Natural killer cell (primary cell): Measurements from ENCODE around the gene CTXN2. TPM values are rescaled to one million over a fixed set of nuclear protein-coding genes. Genes with fewer than 3 reads are reported as not detected.

Source experiments
- ATAC-seq, 3 donors: fragments of 150-1000 bp in 2 of 3; fragments of 200-7000 bp in 1 of 3; cut with Tn5 transposase; 1 replicate in 1 of 3; 2 replicates in 2 of 3; pipeline ENCODE4 v1.10.0; 2021; ENCODE audit warnings: mild to moderate bottlenecking in 2 of 3, moderate library complexity in 2 of 3
- DNase-seq, 2 donors: peaks; one replicate each; pipeline versions ENCODE4 v3.0.0 to v3.0.0-alpha.2; 2013 to 2021; ENCODE audit warnings: mixed read lengths in 1 of 2
- H3K27ac ChIP-seq: one replicate; pipeline ENCODE4 v1.5.1; 2013; ENCODE audit warnings: mild to moderate bottlenecking, low read length
- H3K27me3 ChIP-seq: one replicate; pipeline ENCODE4 v1.6.1; 2013; ENCODE audit warnings: low read length; ENCODE audit not compliant: control insufficient read depth, insufficient read depth
- H3K36me3 ChIP-seq: one replicate; pipeline ENCODE4 v1.6.1; 2013; ENCODE audit warnings: low read length; ENCODE audit not compliant: control insufficient read depth, insufficient read depth
- H3K4me1 ChIP-seq: one replicate; pipeline ENCODE4 v1.6.1; 2013; ENCODE audit warnings: low read length; ENCODE audit not compliant: control insufficient read depth, insufficient read depth
- H3K4me3 ChIP-seq: one replicate; pipeline ENCODE4 v1.5.1; 2013; ENCODE audit warnings: low read length
- H3K9me3 ChIP-seq: one replicate; pipeline ENCODE4 v1.6.1; 2013; ENCODE audit warnings: low read length; ENCODE audit not compliant: control insufficient read depth, insufficient read depth
- H3K27ac Mint-ChIP-seq, 2 donors: one replicate each; pipeline ENCODE4 v1.8.0; 2022; ENCODE audit warnings: mild to moderate bottlenecking in 2 of 2, mixed read lengths in 2 of 2, moderate library complexity in 1 of 2
- H3K27me3 Mint-ChIP-seq, 2 donors: one replicate each; pipeline ENCODE4 v1.8.0; 2022; ENCODE audit warnings: low read depth in 2 of 2, mixed read lengths in 2 of 2
- H3K36me3 Mint-ChIP-seq: one replicate; pipeline ENCODE4 v1.8.0; 2022; ENCODE audit warnings: mixed read lengths
- H3K4me1 Mint-ChIP-seq, 2 donors: one replicate each; pipeline ENCODE4 v1.8.0; 2022; ENCODE audit warnings: mixed read lengths in 2 of 2
- H3K4me3 Mint-ChIP-seq: one replicate; pipeline ENCODE4 v1.8.0; 2022; ENCODE audit warnings: mild to moderate bottlenecking, moderate library complexity, mixed read lengths
- H3K9me3 Mint-ChIP-seq, 2 donors: one replicate each; pipeline ENCODE4 v1.8.0; 2022; ENCODE audit warnings: mixed read lengths in 2 of 2
- CTCF ChIP-seq: fragments of 200-600 bp; IDR thresholded peaks from one replicate; pipeline ENCODE4 v1.8.0; 2022; ENCODE audit warnings: antibody characterized with exemption
- WGBS: methylation state at CpG from one replicate; pipeline ENCODE4 v1.1.7; 2013; ENCODE audit warnings: missing lambda C conversion rate; ENCODE audit not compliant: insufficient coverage; 5-methylcytosine and 5-hydroxymethylcytosine counted together
- intact Hi-C: fragments of 100-400 bp; cut with micrococcal nuclease; formaldehyde crosslinking; loops from one replicate; pipeline ENCODE4 v1.14.2; 2022
- total RNA-seq, 4 donors: library from RNA; stranded (reverse); fragments of 120-200 nt in 1 of 4; gene quantifications; one replicate each; pipeline versions ENCODE4 v1.2.3 to v1.2.4, GENCODE V29; 2013 to 2022

The CTXN2 gene
- total RNA-seq: not detected
- not detected for total RNA-seq (2013)

GRCh38 chr15:48191574-48192225, at the start of gene CTXN2:
Gene CTXN2 (plus strand): TSS chr15:48191665. CDS start chr15:48201301, 9,636 bp downstream.
- no peak for DNase-seq
- peaks cover 6 to 8% of the 10 kb centered on the region in 2 donors for H3K9me3 Mint-ChIP-seq
- Histone ChIP-seq H3K4me3 (no peak within 1 kb of the TSS), H3K4me1 (no peaks in the 10 kb centered on the region), H3K27me3 (peaks cover 8% of the 10 kb centered on the region), H3K9me3 (no peaks in the 10 kb centered on the region), H3K36me3 (no peaks in the 10 kb centered on the region), H3K27ac (no peak within 1 kb of the TSS)
- H3K36me3 Mint-ChIP-seq: no peaks in the 10 kb centered on the region
- WGBS: 14% methylated on average over 30 of the region's 31 CpGs
- ATAC-seq: no peak
- no peak for TF ChIP-seq CTCF
- H3K4me3 Mint-ChIP-seq: no peak within 1 kb of the TSS
- no peaks in the 10 kb centered on the region for H3K4me1 Mint-ChIP-seq
- no peak within 1 kb of the TSS for H3K27ac Mint-ChIP-seq
- intact Hi-C loops: no loop called here
- peaks cover 19 to 28% of the 10 kb centered on the region in 2 donors for H3K27me3 Mint-ChIP-seq

GRCh38 chr15:48143856-48144255, 47.6 kb upstream of the CTXN2 start:
- Histone ChIP-seq H3K4me3 (no peak overlapping the region), H3K4me1 (no peaks in the 10 kb centered on the region), H3K27me3 (no peaks in the 10 kb centered on the region), H3K9me3 (no peaks in the 10 kb centered on the region), H3K27ac (no peak overlapping the region), H3K36me3 (no peaks in the 10 kb centered on the region)
- WGBS: no CpG with 5 or more reads among the region's 1 CpG
- Mint-ChIP-seq H3K36me3 (no peaks in the 10 kb centered on the region), H3K9me3 (no peaks in the 10 kb centered on the region), H3K4me3 (no peak overlapping the region), H3K27ac (no peak overlapping the region), H3K4me1 (no peaks in the 10 kb centered on the region), H3K27me3 (no peaks in the 10 kb centered on the region)
- no peak for DNase-seq
- no peak for TF ChIP-seq CTCF
- intact Hi-C loops: no loop called here
- no peak for ATAC-seq

GRCh38 chr15:48144889-48145288, 46.6 kb upstream of the CTXN2 start:
- no peaks in the 10 kb centered on the region for H3K9me3 ChIP-seq
- H3K4me3 ChIP-seq: no peak overlapping the region
- H3K36me3 ChIP-seq: no peaks in the 10 kb centered on the region
- Mint-ChIP-seq H3K4me1 (no peaks in the 10 kb centered on the region), H3K27ac (no peak overlapping the region), H3K4me3 (no peak overlapping the region), H3K36me3 (no peaks in the 10 kb centered on the region), H3K27me3 (no peaks in the 10 kb centered on the region), H3K9me3 (no peaks in the 10 kb centered on the region)
- H3K27me3 ChIP-seq: no peaks in the 10 kb centered on the region
- DNase-seq: no peak
- 27% methylated on average over 1 of the region's 1 CpG for WGBS
- TF ChIP-seq CTCF: no peak
- intact Hi-C loops: no loop called here
- no peaks in the 10 kb centered on the region for H3K4me1 ChIP-seq
- no peak for ATAC-seq
- H3K27ac ChIP-seq: no peak overlapping the region

- H3K36me3 ChIP-seq: no peaks in the 10 kb centered on the region
- ATAC-seq (no peak), DNase-seq (no peak)
- H3K27ac ChIP-seq: no peak overlapping the region
- no peaks in the 10 kb centered on the region for H3K27me3 Mint-ChIP-seq
- TF ChIP-seq CTCF: no peak
- H3K4me3 ChIP-seq: no peak overlapping the region
- H3K4me1 ChIP-seq: no peaks in the 10 kb centered on the region
- no peaks in the 10 kb centered on the region for H3K27me3 ChIP-seq
- no peaks in the 10 kb centered on the region for H3K9me3 Mint-ChIP-seq
- no peak overlapping the region for H3K4me3 Mint-ChIP-seq
- no peaks in the 10 kb centered on the region for H3K9me3 ChIP-seq
- no peaks in the 10 kb centered on the region for H3K36me3 Mint-ChIP-seq
- intact Hi-C loops: no loop called here
- no peak overlapping the region for H3K27ac Mint-ChIP-seq
- H3K4me1 Mint-ChIP-seq: no peaks in the 10 kb centered on the region
Observed at GRCh38 chr15:48145923-48146322, 45.5 kb upstream of the CTXN2 start.
